BE2C (cell line): ENCODE data around the gene BCAS2.

Source experiments
- DNase-seq: peaks from one replicate; pipeline ENCODE4 v3.0.0-alpha.2; 2020
- H3K27me3 ChIP-seq: fragments of 250-450 bp; sonication (Bioruptor Pico); 2 replicates; pipeline ENCODE4 v1.5.1; 2020; ENCODE audit warnings: mild to moderate bottlenecking
- H3K36me3 ChIP-seq: fragments of 250-450 bp; sonication (Bioruptor Pico); 2 replicates; pipeline ENCODE4 v1.5.1; 2020; ENCODE audit warnings: mild to moderate bottlenecking
- H3K4me1 ChIP-seq: fragments of 250-450 bp; sonication (Bioruptor Pico); 2 replicates; pipeline ENCODE4 v1.5.1; 2020
- H3K4me3 ChIP-seq: 2 replicates; pipeline ENCODE4 v1.5.1; 2011; ENCODE audit warnings: low read depth, low read length
- H3K9me3 ChIP-seq: fragments of 250-450 bp; sonication (Bioruptor Pico); 2 replicates; pipeline ENCODE4 v1.5.1; 2020
- TF ChIP-seq, protein P1 (sequence below): IDR thresholded peaks from 2 replicates; pipeline ENCODE4 v1.5.1; 2012; ENCODE audit warnings: mild to moderate bottlenecking, low read depth, low read length

The BCAS2 gene

GRCh38 chr1:114545315-114545714 is 36.1 kb downstream of the BCAS2 start:
- H3K4me1 ChIP-seq = no peaks in the 10 kb centered on the region
- DNase-seq = no peak
- no peak overlapping the region for H3K4me3 ChIP-seq
- H3K27me3 ChIP-seq = no peaks in the 10 kb centered on the region
- H3K9me3 ChIP-seq = no peaks in the 10 kb centered on the region
- TF ChIP-seq, protein P1, sequence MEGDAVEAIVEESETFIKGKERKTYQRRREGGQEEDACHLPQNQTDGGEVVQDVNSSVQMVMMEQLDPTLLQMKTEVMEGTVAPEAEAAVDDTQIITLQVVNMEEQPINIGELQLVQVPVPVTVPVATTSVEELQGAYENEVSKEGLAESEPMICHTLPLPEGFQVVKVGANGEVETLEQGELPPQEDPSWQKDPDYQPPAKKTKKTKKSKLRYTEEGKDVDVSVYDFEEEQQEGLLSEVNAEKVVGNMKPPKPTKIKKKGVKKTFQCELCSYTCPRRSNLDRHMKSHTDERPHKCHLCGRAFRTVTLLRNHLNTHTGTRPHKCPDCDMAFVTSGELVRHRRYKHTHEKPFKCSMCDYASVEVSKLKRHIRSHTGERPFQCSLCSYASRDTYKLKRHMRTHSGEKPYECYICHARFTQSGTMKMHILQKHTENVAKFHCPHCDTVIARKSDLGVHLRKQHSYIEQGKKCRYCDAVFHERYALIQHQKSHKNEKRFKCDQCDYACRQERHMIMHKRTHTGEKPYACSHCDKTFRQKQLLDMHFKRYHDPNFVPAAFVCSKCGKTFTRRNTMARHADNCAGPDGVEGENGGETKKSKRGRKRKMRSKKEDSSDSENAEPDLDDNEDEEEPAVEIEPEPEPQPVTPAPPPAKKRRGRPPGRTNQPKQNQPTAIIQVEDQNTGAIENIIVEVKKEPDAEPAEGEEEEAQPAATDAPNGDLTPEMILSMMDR = no peak
- no peaks in the 10 kb centered on the region for H3K36me3 ChIP-seq

DNA sequence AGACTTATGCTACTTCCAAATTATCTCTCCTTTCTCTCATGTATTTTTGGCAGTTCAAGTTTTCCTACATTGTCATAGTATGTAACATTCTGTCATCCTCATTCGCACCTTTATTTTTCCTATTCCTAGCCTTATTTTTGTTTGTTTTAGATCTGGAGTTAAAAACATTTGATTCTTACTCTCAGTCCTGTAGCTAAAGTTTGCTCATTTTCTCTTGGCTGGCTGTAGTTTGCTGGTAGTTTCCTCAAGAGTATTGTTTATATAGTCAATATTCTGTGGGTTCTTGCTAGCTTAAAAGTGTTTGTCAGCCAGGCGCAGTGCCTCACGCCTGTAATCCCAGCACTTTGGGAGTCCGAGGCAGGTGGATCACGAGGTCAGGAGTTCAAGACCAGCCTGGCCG is 40.6 kb downstream of the BCAS2 start:
- H3K36me3 ChIP-seq = no peaks in the 10 kb centered on the region
- DNase-seq = no peak
- H3K4me3 ChIP-seq = no peak overlapping the region
- H3K4me1 ChIP-seq = no peaks in the 10 kb centered on the region
- H3K9me3 ChIP-seq = no peaks in the 10 kb centered on the region
- TF ChIP-seq, protein P1 = no peak
- no peaks in the 10 kb centered on the region for H3K27me3 ChIP-seq

- Histone ChIP-seq H3K4me3 (no peak overlapping the region), H3K4me1 (no peaks in the 10 kb centered on the region), H3K36me3 (no peaks in the 10 kb centered on the region), H3K27me3 (no peaks in the 10 kb centered on the region), H3K9me3 (no peaks in the 10 kb centered on the region)
- DNase-seq = no peak
- TF ChIP-seq, protein P1 = no peak
These were observed 41.1 kb downstream of the BCAS2 start for GRCh38 chr1:114540272-114540671.

DNA sequence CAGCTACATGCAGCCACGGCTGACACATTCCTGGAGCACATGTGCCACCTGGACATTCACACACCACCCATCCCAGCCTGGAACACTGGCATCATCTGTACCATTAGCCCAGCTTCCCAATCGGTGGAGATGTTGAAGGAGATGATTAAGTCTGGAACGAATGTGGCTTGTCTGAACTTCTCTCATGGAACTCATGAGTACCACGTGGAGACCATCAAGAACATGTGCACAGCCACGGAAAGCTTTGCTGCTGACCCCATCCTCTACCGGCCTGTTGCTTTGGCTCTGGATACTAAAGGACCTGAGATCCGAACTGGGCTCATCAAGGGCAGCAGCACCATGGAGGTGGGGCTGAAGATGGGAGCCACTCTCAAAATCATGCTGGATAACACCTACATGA is 45.4 kb downstream of the BCAS2 start:
- TF ChIP-seq, protein P1 = no peak
- no peaks in the 10 kb centered on the region for H3K36me3 ChIP-seq
- no peaks in the 10 kb centered on the region for H3K27me3 ChIP-seq

DNA sequence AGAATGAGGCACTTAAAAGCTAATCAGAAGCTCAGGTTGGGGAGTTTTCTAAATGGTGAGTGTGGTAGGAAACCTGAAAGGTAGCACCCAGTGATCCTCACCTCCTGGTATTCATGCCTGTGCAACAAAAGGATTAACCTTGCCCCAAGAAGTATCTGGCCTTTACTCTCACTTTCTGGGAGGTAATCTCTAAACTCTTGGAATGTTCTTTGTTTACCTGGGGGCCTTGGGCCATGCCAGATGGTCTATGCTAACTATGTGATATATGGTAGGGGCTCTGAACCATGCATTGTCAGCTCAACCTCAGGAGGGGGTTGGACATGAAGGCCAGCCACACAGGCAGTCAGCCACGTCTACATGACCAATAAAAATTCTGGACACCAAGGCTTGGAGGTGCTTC is 46.0 kb downstream of the BCAS2 start:
- no peaks in the 10 kb centered on the region for H3K9me3 ChIP-seq
- H3K27me3 ChIP-seq = no peaks in the 10 kb centered on the region
- no peak overlapping the region for H3K4me3 ChIP-seq
- H3K36me3 ChIP-seq = no peaks in the 10 kb centered on the region
- DNase-seq = no peak
- TF ChIP-seq, protein P1 = no peak
- no peaks in the 10 kb centered on the region for H3K4me1 ChIP-seq

More for the DNA sequence above, 45.4 kb downstream of the BCAS2 start:
- no peak for DNase-seq
- Histone ChIP-seq H3K9me3 (no peaks in the 10 kb centered on the region), H3K4me1 (no peaks in the 10 kb centered on the region), H3K4me3 (no peak overlapping the region)

GRCh38 chr1:114531094-114531493 is 50.3 kb downstream of the BCAS2 start:
- Histone ChIP-seq H3K36me3 (no peaks in the 10 kb centered on the region), H3K4me3 (no peak overlapping the region)
- TF ChIP-seq, protein P1 = no peak

More at GRCh38 chr1:114531094-114531493, 50.3 kb downstream of the BCAS2 start:
- Histone ChIP-seq H3K9me3 (no peaks in the 10 kb centered on the region), H3K27me3 (no peaks in the 10 kb centered on the region), H3K4me1 (no peaks in the 10 kb centered on the region)
- DNase-seq = no peak
